Endothelial cell of umbilical vein (primary cell): ENCODE results near the gene GOLT1B.

Experiments
- EZH2 ChIP-seq: IDR thresholded peaks from 2 replicates; pipeline ENCODE4 v1.6.1; 2012; ENCODE audit warnings: borderline replicate concordance, low read depth, mild to moderate bottlenecking, moderate library complexity, low read length, inconsistent platforms; ENCODE audit not compliant: severe bottlenecking
- GATA2 ChIP-seq: IDR thresholded peaks from 2 replicates; pipeline ENCODE4 v1.7.0; 2011; ENCODE audit warnings: low read depth, mild to moderate bottlenecking, moderate library complexity, mixed read lengths, low read length; ENCODE audit not compliant: insufficient read length, insufficient read depth
- JUN ChIP-seq: IDR thresholded peaks from 2 replicates; pipeline ENCODE4 v1.6.1; 2011; ENCODE audit warnings: borderline replicate concordance, low read depth; ENCODE audit not compliant: insufficient read length, insufficient read depth
- MYC ChIP-seq: IDR thresholded peaks from one replicate; pipeline ENCODE4 v1.6.1; 2011; ENCODE audit warnings: mild to moderate bottlenecking, low read depth, low read length
- POLR2A ChIP-seq: IDR thresholded peaks from 2 replicates; pipeline ENCODE4 v1.6.1; 2012; ENCODE audit warnings: low read depth, mild to moderate bottlenecking, control low read depth, low read length
- POLR2AphosphoS5 ChIP-seq: IDR thresholded peaks from 2 replicates; pipeline ENCODE4 v1.6.1; 2012; ENCODE audit warnings: low read depth, mild to moderate bottlenecking, control low read depth, low read length, moderate library complexity; ENCODE audit not compliant: insufficient read depth
- TF ChIP-seq, protein P1 (sequence below), 2 donors: IDR thresholded peaks; 1 replicate in 1 of 2; 2 replicates in 1 of 2; pipeline ENCODE4 v1.5.1; 2011; ENCODE audit warnings: low read length in 2 of 2, mild to moderate bottlenecking in 2 of 2, moderate library complexity in 2 of 2, control low read depth in 1 of 2, inconsistent platforms in 1 of 2, low read depth in 1 of 2; ENCODE audit not compliant: insufficient read depth in 1 of 2; ENCODE audit errors: extremely low read depth in 1 of 2
- TF ChIP-seq, protein P2 (sequence below): IDR thresholded peaks from 2 replicates; pipeline ENCODE4 v1.6.1; 2011; ENCODE audit not compliant: insufficient read depth, insufficient read length

DNA sequence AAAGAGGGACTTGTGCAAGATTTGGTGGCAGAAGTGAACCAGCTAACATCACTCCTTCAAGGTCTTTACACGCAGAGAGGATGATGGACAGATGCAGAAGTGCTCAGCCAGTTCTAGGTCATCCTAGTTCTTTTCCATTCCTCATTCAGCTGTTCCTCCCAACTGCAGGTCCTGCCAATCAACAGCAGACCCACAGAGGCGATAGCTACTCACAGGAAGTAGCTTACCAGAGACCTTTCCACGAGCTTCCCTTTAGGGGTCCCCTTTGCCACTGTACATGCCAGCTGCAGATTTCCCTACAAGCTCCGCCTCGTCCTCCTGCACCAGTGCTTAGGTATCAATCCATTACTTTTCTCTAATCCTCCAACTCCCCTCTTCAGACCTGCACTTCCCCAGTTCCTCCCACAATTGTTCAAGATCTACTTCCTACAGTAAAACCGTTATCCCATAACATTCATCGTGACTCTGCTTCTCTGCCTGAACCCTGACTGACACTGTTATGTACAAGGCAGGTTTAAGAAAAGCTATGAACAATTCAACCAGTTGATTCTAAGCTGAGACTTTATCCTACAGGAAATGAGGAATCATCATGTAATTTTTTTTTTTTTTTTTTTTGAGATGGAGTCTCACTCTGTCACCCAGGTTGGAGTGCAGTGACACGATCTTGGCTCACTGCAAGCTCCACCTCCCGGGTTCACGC, 22.7 kb upstream of the GOLT1B start:
- TF ChIP-seq, protein P1, sequence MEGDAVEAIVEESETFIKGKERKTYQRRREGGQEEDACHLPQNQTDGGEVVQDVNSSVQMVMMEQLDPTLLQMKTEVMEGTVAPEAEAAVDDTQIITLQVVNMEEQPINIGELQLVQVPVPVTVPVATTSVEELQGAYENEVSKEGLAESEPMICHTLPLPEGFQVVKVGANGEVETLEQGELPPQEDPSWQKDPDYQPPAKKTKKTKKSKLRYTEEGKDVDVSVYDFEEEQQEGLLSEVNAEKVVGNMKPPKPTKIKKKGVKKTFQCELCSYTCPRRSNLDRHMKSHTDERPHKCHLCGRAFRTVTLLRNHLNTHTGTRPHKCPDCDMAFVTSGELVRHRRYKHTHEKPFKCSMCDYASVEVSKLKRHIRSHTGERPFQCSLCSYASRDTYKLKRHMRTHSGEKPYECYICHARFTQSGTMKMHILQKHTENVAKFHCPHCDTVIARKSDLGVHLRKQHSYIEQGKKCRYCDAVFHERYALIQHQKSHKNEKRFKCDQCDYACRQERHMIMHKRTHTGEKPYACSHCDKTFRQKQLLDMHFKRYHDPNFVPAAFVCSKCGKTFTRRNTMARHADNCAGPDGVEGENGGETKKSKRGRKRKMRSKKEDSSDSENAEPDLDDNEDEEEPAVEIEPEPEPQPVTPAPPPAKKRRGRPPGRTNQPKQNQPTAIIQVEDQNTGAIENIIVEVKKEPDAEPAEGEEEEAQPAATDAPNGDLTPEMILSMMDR (IDR thresholded peaks at IDR 0.05; ENCODE audit: extremely low read depth in 1 of 2, insufficient read depth in 1 of 2, low read depth in 1 of 2, low read length in 2 of 2): no peak
- no peak for TF ChIP-seq EZH2
- no peak for TF ChIP-seq POLR2A
- TF ChIP-seq MYC: no peak
- no peak for TF ChIP-seq POLR2AphosphoS5
- TF ChIP-seq JUN: no peak
- no peak for TF ChIP-seq GATA2
- TF ChIP-seq, protein P2, sequence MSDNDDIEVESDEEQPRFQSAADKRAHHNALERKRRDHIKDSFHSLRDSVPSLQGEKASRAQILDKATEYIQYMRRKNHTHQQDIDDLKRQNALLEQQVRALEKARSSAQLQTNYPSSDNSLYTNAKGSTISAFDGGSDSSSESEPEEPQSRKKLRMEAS: no peak
